Activated T-helper 2 cell treated with anti-CD3 and anti-CD28 coated beads, Interferon-gamma antibody, Interleukin-2, Interleukin-4, amounts not matched to agents 10 μg/mL and 5 μg/mL and 100 μg/mL, durations not matched to agents 14 hours and 24 hours and 36 hours (primary cell): ENCODE data around the gene IGF2R. TPM values are rescaled to one million over a fixed set of nuclear protein-coding genes. Genes with fewer than 3 reads are reported as not detected.

Source experiments
- DNase-seq: peaks from one replicate; pipeline ENCODE4 v3.0.0; 2021; ENCODE audit warnings: low spot score
- H3K27ac Mint-ChIP-seq: one replicate; pipeline ENCODE4 v1.8.0; 2021; ENCODE audit warnings: mixed read lengths
- H3K27me3 Mint-ChIP-seq: one replicate; pipeline ENCODE4 v1.8.0; 2021; ENCODE audit warnings: low read depth, mixed read lengths
- H3K36me3 Mint-ChIP-seq: one replicate; pipeline ENCODE4 v1.8.0; 2021; ENCODE audit warnings: low read depth, mixed read lengths
- H3K4me1 Mint-ChIP-seq: one replicate; pipeline ENCODE4 v1.8.0; 2021; ENCODE audit warnings: low read depth, mixed read lengths
- H3K4me3 Mint-ChIP-seq: one replicate; pipeline ENCODE4 v1.8.0; 2021; ENCODE audit warnings: low read depth, mild to moderate bottlenecking, moderate library complexity, mixed read lengths
- H3K9me3 Mint-ChIP-seq: one replicate; pipeline ENCODE4 v1.8.0; 2021; ENCODE audit warnings: mixed read lengths
- intact Hi-C: fragments of 100-400 bp; cut with micrococcal nuclease; formaldehyde crosslinking; loops from one replicate; pipeline ENCODE4 v1.15.1; 2023
- total RNA-seq: library from RNA; stranded (reverse); gene quantifications from 2 replicates; pipeline ENCODE4 v1.2.3, GENCODE V29; 2022

IGF2R gene
- total RNA-seq, 1 donor from 2014 or later: 82.4 TPM

DNA sequence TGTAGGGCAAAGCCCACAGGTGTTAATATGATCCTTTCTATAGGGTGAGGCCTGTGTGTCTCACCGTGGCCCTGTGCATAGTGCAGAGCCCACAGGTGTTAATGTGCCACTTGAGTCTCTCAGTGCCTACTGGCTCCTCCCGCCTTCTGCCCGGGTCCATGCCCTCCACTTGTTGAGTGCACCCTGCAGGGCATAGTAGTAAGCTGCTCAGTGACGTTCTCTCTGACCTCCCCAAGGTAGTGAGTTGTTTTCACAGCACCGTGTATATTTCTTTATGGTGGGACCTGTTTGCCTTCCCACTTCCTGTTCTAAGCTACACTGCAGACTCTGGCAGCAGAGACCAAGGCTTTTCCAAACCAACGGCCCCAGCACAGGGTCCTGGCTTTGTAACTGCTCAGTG, 88.2 kb downstream of the IGF2R start:
- no peaks in the 10 kb centered on the region for H3K9me3 Mint-ChIP-seq
- no peak for DNase-seq
- no peaks in the 10 kb centered on the region for H3K27me3 Mint-ChIP-seq
- peaks cover 74% of the 10 kb centered on the region for H3K36me3 Mint-ChIP-seq
- no peak overlapping the region for H3K27ac Mint-ChIP-seq
- peaks cover 2% of the 10 kb centered on the region for H3K4me1 Mint-ChIP-seq
- H3K4me3 Mint-ChIP-seq: no peak overlapping the region
- intact Hi-C loops: no loop called here

DNA sequence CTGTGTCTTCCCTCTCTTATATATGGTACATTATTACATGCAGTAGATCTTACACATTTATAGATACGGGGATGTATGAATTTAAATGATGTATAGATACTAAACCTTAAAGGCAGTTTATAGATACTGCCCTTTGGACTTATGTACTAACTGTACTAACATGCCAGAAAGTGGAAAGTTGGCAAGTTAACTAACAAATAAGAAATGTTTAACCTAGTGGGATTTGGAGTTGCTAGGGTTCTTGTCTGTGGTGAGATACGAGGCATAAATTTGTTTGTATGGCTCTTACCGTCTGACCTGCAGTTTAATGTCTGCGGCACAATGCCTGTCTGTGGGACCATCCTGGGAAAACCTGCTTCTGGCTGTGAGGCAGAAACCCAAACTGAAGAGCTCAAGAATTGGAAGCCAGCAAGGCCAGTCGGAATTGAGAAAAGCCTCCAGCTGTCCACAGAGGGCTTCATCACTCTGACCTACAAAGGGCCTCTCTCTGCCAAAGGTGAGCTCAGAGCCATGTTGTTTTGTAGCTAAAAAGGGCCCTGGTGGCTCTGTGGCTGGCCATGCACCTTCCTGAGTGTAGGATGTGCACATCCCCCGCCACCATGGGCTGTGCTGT, 89.8 kb downstream of the IGF2R start:
- Mint-ChIP-seq H3K36me3 (peaks cover 73% of the 10 kb centered on the region), H3K27ac (no peak overlapping the region), H3K4me3 (no peak overlapping the region), H3K9me3 (no peaks in the 10 kb centered on the region), H3K4me1 (peaks cover 2% of the 10 kb centered on the region), H3K27me3 (no peaks in the 10 kb centered on the region)
- intact Hi-C loops: no loop called here
- DNase-seq: no peak

DNA sequence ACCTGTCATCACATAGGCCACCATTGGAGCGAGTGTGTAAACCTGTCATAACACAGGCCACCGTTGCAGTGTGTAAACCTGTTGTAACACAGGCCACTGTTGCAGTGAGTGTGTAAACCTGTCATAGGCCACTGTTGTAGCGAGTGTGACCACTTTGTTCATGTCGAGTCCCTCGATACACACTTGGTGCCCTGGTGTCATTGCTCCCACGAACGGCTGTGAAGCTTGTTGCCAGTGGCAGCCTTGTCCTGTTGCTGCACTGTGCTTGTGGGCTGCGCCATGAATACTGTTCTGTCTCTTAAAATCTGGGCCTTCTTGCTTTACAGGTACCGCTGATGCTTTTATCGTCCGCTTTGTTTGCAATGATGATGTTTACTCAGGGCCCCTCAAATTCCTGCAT, 91.3 kb downstream of the IGF2R start:
- Mint-ChIP-seq H3K4me3 (no peak overlapping the region), H3K36me3 (peaks cover 74% of the 10 kb centered on the region), H3K4me1 (peaks cover 2% of the 10 kb centered on the region), H3K27ac (no peak overlapping the region), H3K27me3 (no peaks in the 10 kb centered on the region), H3K9me3 (no peaks in the 10 kb centered on the region)
- DNase-seq: no peak
- intact Hi-C loops: no loop called here

DNA sequence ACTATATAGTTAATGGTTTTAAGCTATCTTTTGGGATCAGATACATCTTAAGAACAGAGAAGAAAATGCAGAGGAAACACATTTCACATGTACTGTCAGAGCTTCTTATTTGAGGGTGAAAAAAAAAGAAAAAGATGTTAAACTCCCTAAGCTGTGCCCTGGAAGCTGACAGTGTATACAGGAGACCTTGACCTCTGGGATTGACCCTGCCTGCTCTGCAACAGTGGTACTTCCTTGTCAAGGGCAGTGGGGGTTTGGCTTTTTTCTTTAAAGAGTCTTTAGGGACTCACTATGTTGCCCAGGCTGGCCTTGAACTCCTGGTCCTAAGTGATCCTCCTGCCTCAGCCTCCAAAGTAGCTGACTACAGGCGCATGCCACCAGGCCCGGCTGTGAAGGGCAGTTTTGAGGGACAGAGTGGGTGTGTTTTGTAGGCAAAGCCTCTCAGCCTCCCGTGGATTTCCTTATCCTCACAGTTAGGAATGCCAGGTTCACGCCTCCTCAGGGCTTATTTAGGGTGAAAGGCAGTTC, 92.1 kb downstream of the IGF2R start:
- intact Hi-C loops: no loop called here
- Mint-ChIP-seq H3K36me3 (peaks cover 78% of the 10 kb centered on the region), H3K9me3 (no peaks in the 10 kb centered on the region)

DNA sequence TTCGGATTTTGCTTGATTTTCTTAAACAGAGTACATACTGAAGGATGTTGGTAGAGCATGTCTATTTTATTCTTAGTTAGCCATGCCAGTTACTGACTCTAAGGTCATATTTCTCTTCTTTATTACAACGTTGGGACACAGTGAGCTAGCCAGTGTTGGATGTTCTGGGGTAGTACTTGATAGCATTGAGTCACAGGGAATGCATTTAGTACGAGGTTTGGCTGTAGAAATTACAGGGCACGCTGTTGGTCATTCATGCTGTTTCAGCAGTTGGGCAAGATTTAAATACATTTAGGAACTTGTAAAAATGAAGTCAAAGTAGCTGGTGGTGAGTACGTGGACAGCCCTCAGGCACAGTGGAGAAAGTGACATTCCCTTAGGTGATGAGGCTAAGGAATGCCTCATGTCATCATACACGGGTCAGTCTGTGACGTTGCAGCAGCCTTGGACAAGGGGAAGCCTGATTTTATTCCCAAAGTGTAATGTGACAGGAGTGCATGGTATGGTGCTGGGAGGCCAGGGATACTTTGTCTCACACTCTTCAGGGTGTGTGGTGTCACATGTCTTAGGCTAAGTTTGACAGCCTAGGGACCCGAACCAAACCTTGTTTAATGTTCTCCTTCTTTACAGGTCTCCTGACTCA, 95.0 kb downstream of the IGF2R start:
- Mint-ChIP-seq H3K9me3 (no peaks in the 10 kb centered on the region), H3K27me3 (no peaks in the 10 kb centered on the region), H3K36me3 (peaks cover 79% of the 10 kb centered on the region), H3K4me3 (no peak overlapping the region), H3K4me1 (peaks cover 17% of the 10 kb centered on the region), H3K27ac (no peak overlapping the region)
- no peak for DNase-seq
- intact Hi-C loops: no loop called here

More for the DNA sequence above, 92.1 kb downstream of the IGF2R start:
- Mint-ChIP-seq H3K27me3 (no peaks in the 10 kb centered on the region), H3K4me1 (peaks cover 2% of the 10 kb centered on the region), H3K27ac (no peak overlapping the region), H3K4me3 (no peak overlapping the region)
- DNase-seq: no peak

DNA sequence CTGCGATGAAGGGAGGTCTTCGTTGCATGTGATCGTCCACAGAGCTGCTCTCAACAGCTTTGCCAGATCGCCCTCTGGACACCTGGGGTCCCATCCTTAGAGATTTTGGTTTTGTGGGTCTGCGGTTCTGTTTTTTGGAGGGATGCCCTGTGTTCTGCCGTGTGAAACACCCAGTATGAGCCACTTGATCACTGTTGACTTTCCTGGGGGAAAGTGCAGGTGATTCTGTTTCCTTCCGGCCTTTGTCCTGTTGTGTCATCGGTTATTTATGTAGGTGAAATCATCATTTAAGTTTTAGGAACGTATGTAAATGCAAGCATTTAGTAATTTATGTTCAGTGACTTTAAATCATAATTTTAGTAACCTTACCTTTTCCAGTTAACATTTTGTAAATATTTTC, 96.3 kb downstream of the IGF2R start:
- intact Hi-C loops: no loop called here
- H3K36me3 Mint-ChIP-seq: peaks cover 84% of the 10 kb centered on the region
- peaks cover 30% of the 10 kb centered on the region for H3K4me1 Mint-ChIP-seq
- H3K9me3 Mint-ChIP-seq: no peaks in the 10 kb centered on the region
- DNase-seq: no peak
- H3K27me3 Mint-ChIP-seq: no peaks in the 10 kb centered on the region
- H3K27ac Mint-ChIP-seq: no peak overlapping the region
- no peak overlapping the region for H3K4me3 Mint-ChIP-seq

DNA sequence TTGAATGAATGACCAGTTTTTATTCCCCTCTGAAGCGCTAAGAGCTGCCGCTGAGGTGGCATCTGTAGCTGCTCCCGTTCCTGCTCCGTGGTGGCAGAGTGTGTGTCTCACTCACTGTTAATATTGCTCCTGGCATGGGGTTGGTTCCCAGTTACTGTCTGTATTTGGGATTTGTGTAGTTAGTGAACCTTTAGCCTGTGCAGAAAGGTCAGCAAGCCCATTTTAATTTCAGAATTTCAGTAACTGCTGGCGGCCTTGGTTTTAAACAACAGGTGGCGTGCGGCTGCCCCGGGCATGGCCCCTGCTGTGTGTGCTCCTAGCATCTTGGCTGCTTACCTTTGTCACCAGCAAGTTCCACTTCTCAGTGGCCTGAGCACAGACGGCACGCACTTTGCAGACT, 98.7 kb downstream of the IGF2R start:
- Mint-ChIP-seq H3K9me3 (no peaks in the 10 kb centered on the region), H3K36me3 (peaks cover 87% of the 10 kb centered on the region), H3K4me3 (no peak overlapping the region), H3K4me1 (peaks cover 36% of the 10 kb centered on the region), H3K27me3 (no peaks in the 10 kb centered on the region), H3K27ac (no peak overlapping the region)
- DNase-seq: no peak
- intact Hi-C loops: no loop called here

DNA sequence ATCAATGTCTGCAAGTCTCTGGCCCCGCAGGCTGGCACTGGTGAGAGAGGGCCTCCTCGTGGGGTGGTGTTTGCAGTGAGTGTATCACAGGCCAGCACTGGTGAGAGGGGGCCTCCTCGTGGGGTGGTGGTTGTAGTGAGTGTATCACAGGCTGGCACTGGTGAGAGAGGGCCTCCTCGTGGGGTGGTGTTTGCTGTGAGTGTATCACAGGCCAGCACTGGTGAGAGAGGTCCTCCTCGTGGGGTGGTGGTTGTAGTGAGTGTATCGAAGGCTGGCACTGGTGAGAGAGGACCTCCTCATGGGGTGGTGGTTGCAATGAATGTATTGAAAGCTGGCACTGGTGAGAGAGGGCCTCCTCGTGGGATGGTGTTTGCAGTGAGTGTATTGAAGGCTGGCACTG, 99.5 kb downstream of the IGF2R start:
- Mint-ChIP-seq H3K27me3 (no peaks in the 10 kb centered on the region), H3K4me3 (peak overlapping the region; percentile 18), H3K9me3 (no peaks in the 10 kb centered on the region), H3K36me3 (peaks cover 90% of the 10 kb centered on the region), H3K27ac (no peak overlapping the region), H3K4me1 (peaks cover 36% of the 10 kb centered on the region)
- intact Hi-C loops: no loop called here
- no peak for DNase-seq

DNA sequence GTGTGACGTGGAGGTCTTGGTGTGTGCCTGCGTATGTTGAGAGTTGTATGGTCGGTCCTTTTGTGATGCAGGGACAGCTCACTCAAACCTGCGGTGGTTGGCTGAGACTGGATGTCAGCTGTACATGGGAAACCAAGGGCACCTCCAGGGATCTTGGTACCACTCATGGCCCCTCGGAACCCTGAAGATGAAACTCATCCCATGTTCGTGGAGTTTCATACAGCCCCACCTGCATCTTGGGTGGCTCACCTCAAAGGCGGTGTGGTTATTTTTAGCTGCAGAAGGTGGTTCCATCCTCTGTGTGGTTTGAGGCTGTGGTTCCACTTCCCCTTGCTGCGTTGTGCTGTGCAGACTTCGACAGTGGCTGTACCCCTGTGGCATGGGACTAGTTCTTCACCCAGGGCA, 100.2 kb downstream of the IGF2R start:
- intact Hi-C loops: no loop called here
- peak; percentile 52 for DNase-seq
- Mint-ChIP-seq H3K27ac (no peak overlapping the region), H3K4me1 (peaks cover 36% of the 10 kb centered on the region), H3K4me3 (peak overlapping the region; percentile 18), H3K9me3 (no peaks in the 10 kb centered on the region), H3K36me3 (peaks cover 90% of the 10 kb centered on the region), H3K27me3 (no peaks in the 10 kb centered on the region)

DNA sequence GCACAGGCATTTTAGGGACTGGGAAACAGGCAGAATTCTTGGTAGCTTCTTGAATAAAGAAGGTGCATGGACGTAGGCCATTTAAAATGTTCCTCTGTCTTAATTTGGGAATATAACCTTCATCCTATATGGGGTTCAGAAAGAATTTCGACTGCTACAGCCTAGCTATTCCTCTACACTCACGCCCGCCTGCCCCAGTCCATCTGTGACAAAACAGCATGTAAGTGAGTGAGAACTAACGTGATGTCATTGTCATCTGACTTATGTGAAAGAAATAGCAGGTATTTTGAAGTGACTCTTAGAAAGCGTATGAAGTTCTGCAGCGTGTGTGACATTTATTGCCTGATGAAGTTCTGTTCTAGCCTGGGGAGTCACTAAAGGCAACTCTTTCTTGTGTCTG, 100.6 kb downstream of the IGF2R start:
- intact Hi-C loops: no loop called here
- H3K4me3 Mint-ChIP-seq: no peak overlapping the region

DNA sequence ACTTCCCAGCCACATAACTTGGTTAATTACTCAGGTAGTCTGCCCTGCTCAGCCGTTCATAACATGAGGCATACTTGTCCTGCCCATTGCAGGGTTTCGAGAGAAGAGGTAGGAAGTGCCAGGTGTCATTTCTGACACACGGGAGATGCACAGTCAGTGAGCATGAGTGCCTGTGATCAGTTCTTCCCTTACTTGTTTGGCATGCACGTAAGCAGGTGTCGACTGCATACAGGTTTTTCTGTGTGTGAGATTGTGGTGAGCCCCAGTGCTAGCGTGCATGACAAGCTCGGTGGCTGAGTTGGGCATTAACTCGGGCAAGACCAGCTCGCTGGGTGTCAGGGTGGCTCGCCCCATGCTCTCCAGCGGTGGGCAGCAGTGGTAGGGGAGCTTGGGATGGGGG, 101.5 kb downstream of the IGF2R start:
- peaks cover 36% of the 10 kb centered on the region for H3K4me1 Mint-ChIP-seq
- H3K27ac Mint-ChIP-seq: no peak overlapping the region
- no peak overlapping the region for H3K4me3 Mint-ChIP-seq
- no peaks in the 10 kb centered on the region for H3K9me3 Mint-ChIP-seq
- intact Hi-C loops: no loop called here
- peaks cover 85% of the 10 kb centered on the region for H3K36me3 Mint-ChIP-seq
- no peaks in the 10 kb centered on the region for H3K27me3 Mint-ChIP-seq
- DNase-seq: no peak

More for the DNA sequence above, 100.6 kb downstream of the IGF2R start:
- H3K27ac Mint-ChIP-seq: no peak overlapping the region
- no peak for DNase-seq
- no peaks in the 10 kb centered on the region for H3K9me3 Mint-ChIP-seq
- peaks cover 90% of the 10 kb centered on the region for H3K36me3 Mint-ChIP-seq
- H3K27me3 Mint-ChIP-seq: no peaks in the 10 kb centered on the region
- H3K4me1 Mint-ChIP-seq: peaks cover 36% of the 10 kb centered on the region

DNA sequence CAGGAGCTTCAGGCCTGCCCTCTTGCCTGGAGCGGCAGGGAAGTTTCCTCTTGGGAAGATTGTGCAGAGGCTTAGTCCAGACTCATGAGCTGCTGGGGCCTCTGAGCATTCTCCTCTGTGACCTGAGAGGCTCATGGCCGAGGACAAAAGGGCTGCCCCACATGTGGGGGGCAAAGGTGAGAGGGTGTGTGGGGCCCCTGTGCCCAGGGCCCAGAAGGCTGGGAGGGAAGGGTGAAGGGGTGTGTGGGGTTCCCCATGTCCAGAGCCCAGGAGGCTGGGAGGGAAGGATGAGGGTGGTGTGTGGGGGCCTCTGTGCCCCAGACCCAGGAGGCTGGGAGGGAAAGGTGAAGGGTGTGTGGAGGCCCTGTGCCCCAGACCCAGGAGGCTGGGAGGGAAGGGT, 101.9 kb downstream of the IGF2R start:
- no peak overlapping the region for H3K27ac Mint-ChIP-seq
- peaks cover 83% of the 10 kb centered on the region for H3K36me3 Mint-ChIP-seq
- H3K9me3 Mint-ChIP-seq: no peaks in the 10 kb centered on the region
- intact Hi-C loops: no loop called here
- DNase-seq: no peak
- no peak overlapping the region for H3K4me3 Mint-ChIP-seq
- H3K4me1 Mint-ChIP-seq: peaks cover 36% of the 10 kb centered on the region
- H3K27me3 Mint-ChIP-seq: no peaks in the 10 kb centered on the region

DNA sequence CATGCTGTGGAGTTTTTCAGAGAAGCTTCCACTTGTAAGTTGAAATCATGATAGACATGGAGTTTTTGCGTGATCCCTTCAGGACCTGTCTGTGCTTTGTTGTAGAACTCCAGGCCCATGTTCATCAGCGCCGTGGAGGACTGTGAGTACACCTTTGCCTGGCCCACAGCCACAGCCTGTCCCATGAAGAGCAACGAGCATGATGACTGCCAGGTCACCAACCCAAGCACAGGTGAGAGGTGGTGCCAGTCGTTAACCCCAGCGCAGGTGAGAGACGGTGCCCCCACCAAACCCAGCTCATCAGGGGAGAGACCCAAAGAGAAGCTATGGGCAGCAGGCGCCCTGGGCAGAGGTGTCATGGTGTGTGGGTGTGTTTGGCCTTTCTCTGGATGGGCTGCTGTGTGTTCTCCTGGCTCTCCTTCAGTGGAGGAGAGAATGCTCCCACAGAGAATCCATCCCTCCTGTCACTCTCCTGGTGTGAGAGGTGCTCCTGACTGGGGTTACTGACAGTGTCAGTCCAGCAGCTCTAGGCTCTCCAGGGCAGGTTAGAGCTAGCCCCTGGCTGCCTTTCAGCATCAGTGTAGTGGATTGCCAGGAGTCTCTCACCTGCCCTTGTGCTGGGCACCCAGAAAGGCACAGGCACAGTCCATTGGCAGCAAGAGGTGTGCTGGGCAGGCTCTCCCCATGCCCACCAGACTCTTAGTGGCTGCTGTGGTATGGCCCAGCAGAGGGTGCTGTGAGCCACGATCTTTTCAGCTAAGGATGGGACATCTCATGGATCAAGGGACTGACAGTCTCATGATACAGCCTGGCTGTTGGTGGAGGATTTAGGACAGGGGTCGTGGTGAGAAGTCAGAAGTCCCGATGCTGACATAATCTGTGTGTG, 103.2 kb downstream of the IGF2R start:
- peaks cover 33% of the 10 kb centered on the region for H3K4me1 Mint-ChIP-seq
- no peak overlapping the region for H3K27ac Mint-ChIP-seq
- intact Hi-C loops: no loop called here
- H3K4me3 Mint-ChIP-seq: no peak overlapping the region
- H3K9me3 Mint-ChIP-seq: no peaks in the 10 kb centered on the region
- peaks cover 88% of the 10 kb centered on the region for H3K36me3 Mint-ChIP-seq
- H3K27me3 Mint-ChIP-seq: no peaks in the 10 kb centered on the region
- DNase-seq: no peak
